NT2/D1 (cell line): Measurements from ENCODE around the gene ADH1C.

ENCODE experiments used
- DNase-seq: peaks from one replicate; pipeline ENCODE4 v3.0.0-alpha.2; 2011; ENCODE audit warnings: low read depth, low spot score
- H3K27me3 ChIP-seq: 2 replicates; pipeline ENCODE4 v1.6.0; 2011; ENCODE audit warnings: mild to moderate bottlenecking; ENCODE audit not compliant: insufficient read length, insufficient read depth
- H3K36me3 ChIP-seq: 2 replicates; pipeline ENCODE4 v1.6.1; 2011; ENCODE audit warnings: mild to moderate bottlenecking, low read length, mixed read lengths; ENCODE audit not compliant: insufficient read depth, insufficient read length
- H3K4me1 ChIP-seq: 2 replicates; pipeline ENCODE4 v1.5.1; 2011; ENCODE audit not compliant: insufficient read depth, insufficient read length
- H3K4me3 ChIP-seq: 2 replicates; pipeline ENCODE4 v1.5.1; 2011; ENCODE audit warnings: low read depth; ENCODE audit not compliant: insufficient read length
- H3K9ac ChIP-seq: 2 replicates; pipeline ENCODE4 v1.6.0; 2011; ENCODE audit warnings: low read depth; ENCODE audit not compliant: insufficient read length
- H3K9me3 ChIP-seq: 2 replicates; pipeline ENCODE4 v1.5.1; 2011; ENCODE audit warnings: mild to moderate bottlenecking, low read length; ENCODE audit not compliant: insufficient read depth
- SUZ12 ChIP-seq: IDR thresholded peaks from 2 replicates; pipeline ENCODE4 v1.6.1; 2011; ENCODE audit not compliant: insufficient read length, insufficient read depth; ENCODE audit errors: extremely low read depth
- YY1 ChIP-seq: IDR thresholded peaks from 2 replicates; pipeline ENCODE4 v1.6.1; 2011; ENCODE audit not compliant: insufficient read length, insufficient read depth
- ZNF274 ChIP-seq: IDR thresholded peaks from 2 replicates; pipeline ENCODE4 v1.6.1; 2011; ENCODE audit warnings: mild to moderate bottlenecking, low read depth, low read length

ADH1C gene

DNA sequence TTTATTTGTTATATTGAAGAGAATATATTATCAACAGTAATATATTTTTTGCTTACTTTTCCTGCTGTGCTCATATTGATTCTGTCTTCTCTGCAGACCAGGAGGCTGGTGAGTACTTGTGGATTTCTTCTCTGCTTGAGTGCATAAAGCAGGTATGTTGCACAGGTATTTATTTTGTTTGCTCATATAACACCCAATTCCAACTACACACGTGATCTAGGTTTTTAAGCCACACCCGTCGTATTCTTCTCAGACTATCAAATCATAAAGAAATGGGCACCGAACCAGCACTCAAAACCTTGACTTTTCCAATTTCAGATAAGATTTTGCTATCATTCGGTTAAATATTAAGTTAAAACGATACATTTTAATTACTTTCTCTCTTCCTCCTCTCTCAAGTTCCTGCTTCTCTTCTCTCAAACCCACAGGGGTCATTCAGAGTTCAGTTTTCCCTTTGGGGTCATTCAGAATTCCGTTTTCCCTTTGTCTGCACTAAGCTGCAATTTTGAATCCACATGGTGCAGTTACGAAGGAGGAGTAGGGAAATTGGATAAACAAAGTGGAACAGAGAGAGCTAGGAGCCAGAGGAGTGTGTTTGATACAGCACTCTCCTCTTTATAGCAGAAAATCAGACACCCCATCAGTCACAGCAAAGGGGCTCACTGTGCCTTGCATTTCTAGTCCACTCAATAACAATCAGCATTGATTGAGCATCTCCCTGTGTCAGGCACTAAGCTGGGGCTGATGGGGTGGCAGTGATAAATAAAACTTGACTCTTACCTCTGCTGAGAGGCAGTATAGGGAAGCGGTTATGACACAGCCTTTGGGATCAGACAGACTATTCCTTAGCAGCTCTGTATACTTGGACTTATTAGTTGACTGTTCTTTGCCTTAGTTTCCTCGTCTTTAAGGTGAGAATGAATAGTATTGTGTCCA lies at the start of gene ADH1C:
ADH1C (minus strand) TSS at position 145 of the 936 bp plus-strand sequence; CDS start at position 74, 71 bp downstream.
- DNase-seq, result no peak

DNA sequence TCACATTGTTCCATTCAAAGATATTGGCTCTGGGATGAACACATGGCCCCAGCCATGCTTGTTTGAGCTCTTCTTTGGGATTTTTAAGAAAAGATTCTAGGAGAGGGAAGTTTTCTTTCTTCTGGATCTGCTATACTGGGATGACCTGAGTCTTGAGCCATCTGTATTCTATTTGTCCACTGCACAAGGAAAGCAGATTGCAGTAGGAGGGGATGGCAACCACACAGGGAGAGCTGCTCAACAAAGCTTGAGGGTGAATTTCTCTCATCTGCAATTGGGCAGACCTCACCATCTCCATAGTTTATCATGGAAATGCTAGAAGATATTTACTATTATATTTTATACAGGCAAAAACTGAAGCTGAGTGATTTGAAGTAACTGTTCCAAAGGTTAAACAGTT lies 48.3 kb upstream of the ADH1C start:
- TF ChIP-seq SUZ12 (no peak), YY1 (no peak), ZNF274 (no peak)
- no peaks in the 10 kb centered on the region for H3K27me3 ChIP-seq
- no peaks in the 10 kb centered on the region for H3K36me3 ChIP-seq
- H3K4me1 ChIP-seq, result no peaks in the 10 kb centered on the region
- no peak for DNase-seq
- no peaks in the 10 kb centered on the region for H3K9me3 ChIP-seq
- H3K4me3 ChIP-seq, result no peak overlapping the region
- no peak overlapping the region for H3K9ac ChIP-seq

More for the DNA sequence above, at the start of gene ADH1C:
- Histone ChIP-seq H3K9me3 (no peaks in the 10 kb centered on the region), H3K4me1 (no peaks in the 10 kb centered on the region), H3K36me3 (no peaks in the 10 kb centered on the region), H3K4me3 (no peak within 1 kb of the TSS), H3K9ac (no peak within 1 kb of the TSS), H3K27me3 (no peaks in the 10 kb centered on the region)
- no peak for TF ChIP-seq ZNF274
- TF ChIP-seq SUZ12, result no peak
- no peak for TF ChIP-seq YY1

DNA sequence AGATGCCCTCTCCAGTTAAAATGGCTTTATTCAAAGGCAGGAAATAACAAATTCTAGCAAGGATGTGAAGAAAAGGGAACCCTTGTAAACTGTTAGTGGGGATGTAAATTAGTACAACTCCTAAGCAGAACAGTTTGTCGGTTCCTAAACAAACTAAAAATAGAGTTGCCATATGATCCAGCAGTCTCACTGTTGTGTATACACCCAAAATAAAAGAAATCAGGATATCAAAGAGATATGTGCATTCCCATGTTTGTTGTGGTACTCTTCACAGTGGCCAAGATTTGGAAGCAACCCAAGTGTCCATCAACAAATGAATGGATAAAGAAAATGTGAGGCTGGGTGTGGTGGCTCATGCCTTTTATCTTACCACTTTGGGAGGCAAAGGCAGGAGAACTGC lies 46.5 kb upstream of the ADH1C start:
- H3K27me3 ChIP-seq, result no peaks in the 10 kb centered on the region
- H3K9ac ChIP-seq, result no peak overlapping the region
- H3K36me3 ChIP-seq, result no peaks in the 10 kb centered on the region
- no peak for DNase-seq
- TF ChIP-seq ZNF274, result no peak
- no peak for TF ChIP-seq SUZ12
- no peak for TF ChIP-seq YY1
- H3K9me3 ChIP-seq, result no peaks in the 10 kb centered on the region
- no peak overlapping the region for H3K4me3 ChIP-seq
- no peaks in the 10 kb centered on the region for H3K4me1 ChIP-seq

DNA sequence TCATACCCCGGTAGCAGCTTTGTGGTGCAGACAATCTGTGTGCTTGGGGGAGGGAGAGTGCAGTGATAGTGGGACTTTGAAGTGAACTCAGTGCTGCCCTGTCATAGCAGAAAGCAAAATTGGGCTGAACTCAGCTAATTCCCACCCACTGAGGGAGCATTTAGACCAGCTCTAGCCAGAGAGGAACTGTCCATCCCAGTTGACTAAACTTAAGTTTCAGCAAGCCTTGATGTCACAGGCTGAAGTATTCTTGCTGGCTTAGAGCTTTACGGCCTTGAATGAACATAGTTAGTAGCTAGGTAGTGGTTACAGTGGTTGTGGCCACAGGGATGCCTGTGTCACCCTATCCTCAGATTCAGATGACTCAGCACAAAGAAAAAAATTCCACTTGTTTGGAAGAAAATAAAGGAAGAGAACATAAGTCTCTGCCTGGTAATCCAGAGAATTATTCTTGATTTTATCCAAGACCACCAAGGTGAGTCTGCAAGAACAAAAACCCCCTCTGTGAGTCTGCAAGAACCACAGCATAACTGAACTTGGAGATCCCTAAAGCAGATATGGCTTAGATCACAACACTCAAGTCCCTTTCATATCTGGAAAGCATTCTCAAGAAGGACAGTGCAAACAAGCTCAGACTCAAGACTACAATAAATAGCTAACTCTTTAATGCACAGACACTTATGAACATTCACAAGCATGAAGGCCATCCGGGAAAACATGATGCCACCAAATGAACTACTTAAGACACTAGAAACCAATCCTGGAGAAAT lies 43.2 kb upstream of the ADH1C start:
- Histone ChIP-seq H3K36me3 (no peaks in the 10 kb centered on the region), H3K9me3 (no peaks in the 10 kb centered on the region), H3K4me1 (no peaks in the 10 kb centered on the region), H3K4me3 (no peak overlapping the region), H3K27me3 (no peaks in the 10 kb centered on the region), H3K9ac (no peak overlapping the region)
- TF ChIP-seq YY1 (no peak), ZNF274 (no peak)
- no peak for DNase-seq

DNA sequence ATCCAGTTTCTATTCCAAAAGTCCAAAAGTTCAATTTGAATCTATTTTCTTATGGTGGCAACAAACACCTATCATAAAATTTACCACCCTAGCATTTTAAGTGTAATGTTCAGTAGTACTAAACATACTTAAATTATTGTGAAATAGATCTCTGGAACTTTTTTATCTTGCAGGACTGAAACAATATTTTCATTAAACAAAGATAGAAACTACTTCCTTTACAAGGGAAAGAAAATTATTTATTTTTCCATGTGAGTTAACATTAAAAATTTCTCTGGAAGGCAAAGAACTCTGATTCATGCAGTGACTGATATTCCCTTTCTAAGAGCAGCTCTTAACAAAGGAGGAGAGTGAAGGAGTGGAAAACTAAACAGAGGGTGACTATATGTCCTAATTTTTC lies 42.4 kb upstream of the ADH1C start:
- no peak for TF ChIP-seq YY1
- no peak for TF ChIP-seq SUZ12
- no peak for TF ChIP-seq ZNF274
- no peaks in the 10 kb centered on the region for H3K9me3 ChIP-seq
- H3K27me3 ChIP-seq, result no peaks in the 10 kb centered on the region
- no peak overlapping the region for H3K9ac ChIP-seq
- DNase-seq, result no peak
- no peaks in the 10 kb centered on the region for H3K36me3 ChIP-seq
- no peaks in the 10 kb centered on the region for H3K4me1 ChIP-seq
- no peak overlapping the region for H3K4me3 ChIP-seq

DNA sequence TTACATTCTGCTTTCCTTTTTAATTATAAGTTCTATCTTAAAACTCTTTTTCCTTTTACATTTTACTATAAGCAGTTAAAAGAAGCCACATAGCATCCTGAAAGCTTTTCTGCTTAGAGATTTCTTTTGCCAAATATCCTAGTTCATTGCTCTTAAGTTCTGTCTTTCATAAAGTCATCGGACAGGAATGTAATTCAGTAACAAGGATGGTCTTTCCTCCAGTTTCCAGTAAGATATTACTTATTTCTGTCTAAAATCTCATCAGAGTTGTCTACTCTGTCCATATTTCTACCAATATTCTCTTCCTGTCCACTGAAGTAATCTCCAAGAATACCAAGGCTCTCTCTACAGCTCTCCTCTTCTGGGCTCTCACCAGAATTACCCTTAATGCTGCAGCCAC lies 37.5 kb upstream of the ADH1C start:
- Histone ChIP-seq H3K36me3 (no peaks in the 10 kb centered on the region), H3K4me1 (no peaks in the 10 kb centered on the region), H3K9ac (no peak overlapping the region), H3K9me3 (no peaks in the 10 kb centered on the region), H3K4me3 (no peak overlapping the region), H3K27me3 (no peaks in the 10 kb centered on the region)
- no peak for DNase-seq
- no peak for TF ChIP-seq YY1
- no peak for TF ChIP-seq ZNF274
- TF ChIP-seq SUZ12, result no peak

DNA sequence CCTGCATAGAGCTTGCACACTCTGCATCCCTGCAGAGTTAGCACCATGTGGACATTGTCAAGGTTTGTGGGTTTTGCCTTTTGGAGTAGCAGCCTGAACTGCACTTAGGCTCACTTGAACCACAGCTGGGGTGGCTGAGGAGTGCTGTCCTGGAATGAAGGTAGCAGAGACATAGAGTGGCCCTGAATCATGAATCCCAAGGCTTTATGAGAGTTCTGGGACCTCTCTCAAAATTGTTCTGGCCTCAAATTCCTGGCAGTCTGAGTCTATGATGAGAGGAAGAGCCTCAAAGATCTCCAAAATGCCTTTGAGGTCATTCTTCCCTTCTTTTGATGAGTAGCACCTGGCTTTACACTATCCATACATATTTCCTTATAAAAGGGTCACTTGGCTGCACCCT lies 37.1 kb upstream of the ADH1C start:
- Histone ChIP-seq H3K36me3 (no peaks in the 10 kb centered on the region), H3K9ac (no peak overlapping the region), H3K9me3 (no peaks in the 10 kb centered on the region)

More for the DNA sequence above, 37.1 kb upstream of the ADH1C start:
- Histone ChIP-seq H3K4me1 (no peaks in the 10 kb centered on the region), H3K4me3 (no peak overlapping the region), H3K27me3 (no peaks in the 10 kb centered on the region)
- DNase-seq, result no peak
- no peak for TF ChIP-seq YY1
- no peak for TF ChIP-seq ZNF274
- TF ChIP-seq SUZ12, result no peak
